HG03280 (cell line): ENCODE results near the gene PKD2L1.
"Not testable (repeated sequence)": the region's sequence is repeated elsewhere in the genome, so short reads cannot be mapped to it uniquely, and the experiment has no call there.

Experiments used
- ATAC-seq: cut with Tn5 transposase; IDR thresholded peaks from one replicate; pipeline ENCODE4 v1.9.1; 2021; ENCODE audit warnings: mild to moderate bottlenecking, moderate library complexity; ENCODE audit not compliant: unreplicated experiment

Gene PKD2L1

DNA sequence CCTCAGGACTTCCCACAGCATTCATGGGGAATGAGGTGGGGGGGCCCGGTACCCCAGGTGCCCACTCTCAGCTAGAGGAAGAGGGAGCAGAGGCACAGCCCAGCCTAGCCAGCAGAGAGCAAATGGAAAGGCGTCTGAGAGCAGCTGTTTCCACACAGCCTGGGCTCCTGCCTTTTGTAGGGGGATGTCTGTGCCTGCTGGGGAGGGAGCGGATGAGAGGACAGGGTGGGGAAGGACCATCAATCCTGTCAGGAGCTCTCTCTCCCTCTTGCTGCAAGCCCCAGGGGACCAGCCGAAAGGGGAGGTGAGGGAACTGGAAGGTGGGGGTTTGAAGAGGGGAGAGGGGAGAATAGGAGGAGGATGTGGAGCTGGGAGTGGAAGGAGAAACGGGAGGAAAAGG lies at the start of gene PKD2L1:
Gene PKD2L1, minus strand, starts transcription at position 150 of the 400 bp plus-strand sequence. Its CDS starts 125 bp downstream, at position 25.
- no peak for ATAC-seq

DNA sequence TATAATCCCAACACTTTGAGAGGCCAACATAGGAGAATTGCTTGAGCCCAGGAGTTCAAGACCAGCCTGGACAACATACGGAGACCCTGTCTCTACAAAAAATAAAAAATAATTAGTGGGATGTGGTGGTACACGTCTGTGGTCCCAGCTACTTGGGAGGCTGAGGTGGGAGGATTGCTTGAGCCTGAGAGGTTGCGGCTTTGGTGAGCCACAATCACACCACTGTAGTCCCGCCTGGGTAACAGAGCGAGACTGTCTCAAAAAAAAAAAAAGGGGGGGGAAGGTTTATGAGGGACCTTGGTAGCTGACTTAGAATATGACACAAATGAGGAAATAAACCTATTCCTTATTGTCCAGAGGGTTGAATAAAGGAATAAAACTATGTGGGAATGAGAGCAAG lies 47.8 kb upstream of the PKD2L1 start:
- ATAC-seq: no peak

DNA sequence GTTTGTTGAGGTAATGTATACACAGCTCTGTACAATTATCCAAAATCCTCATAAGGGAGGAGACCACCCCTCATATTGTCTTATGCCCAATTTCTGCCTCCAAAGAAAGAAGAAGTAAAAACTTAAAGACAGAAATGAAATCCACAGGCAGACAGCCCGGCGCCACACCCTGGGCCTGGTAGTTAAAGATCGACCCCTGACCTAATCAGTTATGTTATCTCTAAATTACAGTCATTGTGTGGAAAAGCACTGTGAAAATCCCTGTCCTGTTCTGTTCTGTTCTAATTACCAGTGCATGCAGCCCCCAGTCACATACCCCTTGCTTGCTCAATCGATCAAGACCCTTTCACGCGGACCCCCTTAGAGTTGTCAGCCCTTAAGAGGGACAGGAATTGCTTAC lies 46.6 kb upstream of the PKD2L1 start:
- not testable (repeated sequence) for ATAC-seq

DNA sequence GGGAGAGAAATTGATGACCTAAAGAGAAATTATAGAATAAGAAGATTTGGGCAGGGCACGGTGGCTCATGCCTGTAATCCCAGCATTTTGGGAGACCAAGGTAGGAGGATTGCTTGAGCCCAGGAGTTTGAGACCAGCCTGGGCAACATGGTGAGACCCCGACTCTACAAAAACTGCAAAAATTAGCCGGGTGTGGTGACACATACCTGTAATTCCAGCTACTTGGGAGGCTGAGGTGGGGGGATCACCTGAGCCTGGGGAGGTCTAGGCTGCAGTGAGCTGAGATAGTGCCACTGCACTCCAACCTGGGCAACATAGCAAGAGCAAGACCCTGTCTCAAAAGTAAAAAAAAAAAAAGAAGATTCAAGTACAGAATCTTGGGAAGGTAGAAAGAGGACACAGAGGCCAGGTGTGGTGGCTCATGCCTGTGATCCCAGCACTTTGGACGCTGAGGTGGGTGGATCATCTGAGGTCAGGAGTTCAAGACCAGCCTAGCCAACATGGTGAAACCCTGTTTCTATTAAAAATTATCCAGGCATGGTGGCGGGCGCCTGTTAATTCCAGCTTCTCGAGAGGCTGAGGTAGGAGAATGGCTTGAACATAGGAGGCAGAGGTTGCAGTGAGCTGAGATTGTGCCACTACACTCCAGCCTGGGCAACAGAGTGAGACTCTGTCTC lies 44.8 kb upstream of the PKD2L1 start:
- ATAC-seq: not testable (repeated sequence)

DNA sequence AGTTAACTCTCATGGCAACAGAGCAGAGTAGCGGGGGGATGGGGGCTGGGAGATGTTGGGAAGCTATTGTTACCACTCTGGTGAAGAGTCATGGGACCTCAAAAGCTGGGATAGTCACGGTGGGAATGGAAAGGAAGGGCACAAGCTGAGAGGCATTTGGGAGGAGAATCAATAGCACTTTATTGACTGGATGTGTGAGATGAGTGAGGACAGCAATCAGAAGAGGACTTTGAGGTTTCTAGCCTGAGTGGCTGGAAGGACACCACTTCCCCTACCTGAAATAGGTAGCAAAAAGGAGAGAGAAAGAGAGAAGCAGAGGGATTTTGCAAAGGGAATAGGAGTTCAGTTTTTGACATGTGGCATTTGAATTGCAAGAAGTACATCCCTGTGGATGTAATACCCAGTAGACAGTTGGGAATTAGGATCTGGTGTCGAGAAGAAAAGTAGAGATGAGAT lies 44.2 kb upstream of the PKD2L1 start:
- ATAC-seq: no peak

DNA sequence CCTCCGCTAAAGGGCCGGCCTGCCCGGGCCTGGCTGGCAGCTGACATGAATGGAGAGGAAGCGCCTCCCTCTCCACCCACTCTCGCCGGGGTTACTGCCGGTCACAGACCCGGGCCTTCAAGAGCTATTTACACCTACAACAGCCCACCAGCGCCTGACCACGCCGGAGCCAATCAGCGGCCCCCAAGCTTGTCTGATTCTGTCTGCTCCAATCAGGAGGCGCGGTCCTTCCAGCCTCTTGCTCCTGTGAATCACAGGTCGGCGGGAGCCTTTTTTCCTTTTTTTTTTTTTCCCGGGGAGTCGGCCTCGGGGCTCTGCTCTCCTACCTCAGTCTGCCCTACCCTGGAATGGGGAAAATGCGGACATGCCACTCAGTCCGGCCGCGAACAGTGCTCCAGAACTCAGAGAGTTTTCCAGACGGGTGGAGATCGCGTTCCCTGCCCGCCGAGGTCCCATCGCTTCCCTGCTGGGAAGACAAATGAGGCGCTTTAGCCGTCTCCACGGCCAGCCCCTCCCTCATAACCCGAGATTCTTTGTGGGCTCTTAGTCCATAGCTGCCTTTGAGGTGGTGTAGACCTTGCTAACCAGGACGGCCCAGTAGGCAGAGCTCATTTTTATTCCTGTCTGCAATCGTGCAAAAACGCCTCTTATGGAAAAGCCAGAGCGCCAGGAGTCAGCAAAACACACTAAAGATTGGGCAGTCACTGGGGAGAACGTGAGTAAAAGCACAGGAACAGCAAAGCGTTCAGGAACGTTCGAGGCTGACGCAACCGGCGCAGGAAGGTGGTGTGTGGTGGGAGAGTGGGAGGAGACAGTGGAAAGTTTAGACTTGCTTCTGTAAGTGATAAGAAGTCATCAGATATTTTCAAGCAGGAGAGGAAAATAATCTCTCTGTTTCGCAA lies 43.5 kb upstream of the PKD2L1 start:
- peak; percentile 96 for ATAC-seq

DNA sequence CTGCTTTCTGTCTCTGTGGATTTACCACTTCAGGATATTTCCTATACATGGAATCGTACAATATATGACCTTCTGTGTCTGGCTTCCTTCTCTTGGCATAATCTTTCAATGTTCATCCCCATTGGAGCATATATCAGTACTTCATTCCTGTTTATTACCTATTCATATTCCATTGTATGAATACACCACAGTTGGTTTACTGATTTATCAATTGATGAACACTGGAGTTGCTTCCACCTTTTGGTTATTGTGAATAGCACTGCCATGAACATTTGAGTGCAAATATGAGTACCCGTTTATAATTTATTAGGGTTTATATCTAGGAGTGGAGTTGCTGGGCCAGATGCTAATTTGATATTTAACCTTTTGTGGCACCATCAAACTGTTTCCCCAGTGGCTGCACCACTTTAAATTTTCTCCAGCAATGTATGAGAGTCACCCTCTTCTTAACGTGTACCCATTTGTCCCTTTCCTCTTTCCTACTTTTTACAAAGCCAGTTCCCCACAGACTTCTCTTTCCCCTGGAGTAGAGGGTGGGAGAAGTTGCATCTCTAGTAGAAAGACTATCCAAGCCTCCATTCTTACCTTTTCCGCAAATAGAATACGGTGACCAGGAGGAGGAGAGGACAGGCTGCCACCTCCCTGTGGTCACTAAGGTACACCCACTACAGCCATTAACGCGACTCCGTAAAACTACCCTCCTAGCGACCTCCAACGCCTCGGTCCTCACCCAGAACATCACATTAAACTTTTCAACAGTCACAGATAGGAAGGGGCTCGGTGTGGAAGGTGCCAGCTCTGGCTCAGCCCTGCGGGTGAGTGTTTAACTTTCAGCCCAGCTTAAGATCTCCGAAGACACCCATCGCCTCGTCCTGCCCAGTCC lies 42.6 kb upstream of the PKD2L1 start:
- no peak for ATAC-seq

DNA sequence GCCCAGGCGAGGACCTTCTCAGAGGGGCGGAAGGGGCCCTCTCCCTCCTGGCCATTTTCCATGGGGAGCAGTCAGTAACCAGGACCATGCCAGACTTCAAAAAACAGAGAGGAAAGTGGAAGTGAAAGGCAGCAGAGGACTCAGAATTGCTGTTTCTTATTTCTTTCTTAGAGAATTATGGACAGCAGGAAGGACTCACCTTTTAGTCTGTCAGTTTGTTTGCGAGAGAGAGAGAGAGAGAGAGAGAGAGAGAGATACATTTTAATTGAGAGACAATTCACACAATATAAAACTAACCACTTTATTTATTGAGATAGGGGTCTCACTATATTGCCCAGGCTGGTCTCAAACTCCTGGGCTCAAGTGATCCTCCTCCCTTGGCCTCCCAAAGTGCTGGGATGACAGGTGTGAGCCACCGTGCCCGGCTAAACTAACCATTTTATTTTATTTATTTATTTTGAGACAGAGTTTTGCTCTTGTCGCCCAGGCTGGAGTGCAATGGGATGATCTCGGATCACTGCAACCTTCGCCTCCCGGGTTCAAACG lies 41.5 kb upstream of the PKD2L1 start:
- no peak for ATAC-seq

DNA sequence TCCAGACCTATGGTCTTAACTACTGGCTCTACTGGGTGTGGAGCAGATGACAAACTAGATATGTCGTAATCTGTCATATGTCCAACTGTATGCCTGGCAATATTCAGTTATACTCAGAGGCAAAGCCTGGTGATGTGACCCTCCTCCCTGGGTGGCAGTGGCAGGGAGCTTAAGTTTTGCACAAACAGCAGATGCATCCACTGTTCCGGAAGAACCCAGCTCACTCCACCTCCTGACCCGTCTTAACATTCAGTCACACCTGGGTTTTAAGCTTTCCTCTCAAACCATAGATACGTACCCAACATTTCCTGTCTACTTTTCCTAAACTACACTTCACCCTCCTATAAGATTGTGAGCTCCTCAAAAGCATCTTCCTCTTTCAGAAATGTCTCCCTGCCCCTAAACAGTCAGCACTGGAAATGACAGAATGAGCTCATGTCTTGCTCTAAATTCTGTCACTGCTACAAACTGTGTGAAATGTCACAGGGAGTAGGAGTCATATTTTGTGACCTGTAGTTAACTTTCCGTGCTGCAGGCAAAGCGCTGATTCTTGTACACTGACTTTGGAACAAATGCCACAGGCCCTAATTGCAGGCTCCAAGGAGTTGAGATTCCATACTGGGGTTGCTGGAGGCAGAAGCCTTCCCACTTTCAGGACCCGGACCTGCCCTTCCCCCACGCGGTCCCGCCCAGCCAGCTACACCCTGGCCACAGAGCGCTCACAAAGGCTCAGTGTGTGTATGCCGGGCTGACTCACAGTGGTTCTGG lies 40.9 kb upstream of the PKD2L1 start:
- ATAC-seq: no peak

DNA sequence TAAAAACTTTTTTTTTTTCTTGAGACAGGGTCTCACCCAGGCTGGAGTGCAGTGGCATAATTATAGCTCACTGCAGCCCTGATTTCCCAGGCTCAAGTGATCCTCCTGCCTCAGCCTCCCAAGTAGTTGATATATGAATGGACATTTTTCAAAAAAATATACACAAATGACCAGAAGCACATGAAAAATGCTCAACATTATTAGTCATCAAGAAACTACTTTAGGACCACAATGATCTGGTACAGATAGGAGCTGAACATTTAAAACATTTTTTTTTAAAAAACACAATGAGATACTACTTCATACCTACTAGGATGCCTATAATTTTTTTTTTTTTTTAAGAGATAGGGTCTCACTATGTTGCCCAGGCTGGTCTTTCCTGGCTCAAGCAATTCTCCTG lies 38.7 kb upstream of the PKD2L1 start:
- no peak for ATAC-seq

DNA sequence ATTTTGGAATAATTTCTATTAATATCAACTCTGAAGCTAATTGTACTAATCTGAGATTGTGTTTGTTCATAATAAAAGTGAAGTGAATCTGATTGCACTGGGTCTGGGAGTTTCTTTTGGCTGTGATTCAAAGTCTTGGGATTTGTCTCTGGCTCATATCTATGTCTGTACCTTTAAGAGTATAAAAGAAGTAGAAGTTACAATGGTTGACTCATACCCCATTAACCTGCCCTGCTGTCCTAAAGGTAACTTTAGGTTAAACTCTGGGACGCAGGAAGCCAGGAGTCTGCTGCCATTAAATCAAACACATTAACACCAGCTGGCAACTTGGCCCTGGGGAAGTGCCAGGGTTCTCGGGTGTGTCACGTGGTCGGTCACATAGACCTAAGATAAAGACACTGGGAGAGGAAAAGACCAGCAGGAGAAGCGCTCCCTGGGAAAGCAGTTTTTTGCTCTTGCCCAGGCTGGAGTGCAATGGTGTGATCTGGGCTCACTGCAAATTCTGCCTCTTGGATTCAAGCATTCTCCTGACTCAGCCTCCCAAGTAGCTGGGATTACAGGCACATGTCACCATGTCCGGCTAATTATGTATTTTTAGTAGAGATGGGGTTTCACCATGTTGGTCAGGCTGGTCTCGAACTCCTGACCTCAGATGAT lies 34.8 kb upstream of the PKD2L1 start:
- ATAC-seq: no peak

DNA sequence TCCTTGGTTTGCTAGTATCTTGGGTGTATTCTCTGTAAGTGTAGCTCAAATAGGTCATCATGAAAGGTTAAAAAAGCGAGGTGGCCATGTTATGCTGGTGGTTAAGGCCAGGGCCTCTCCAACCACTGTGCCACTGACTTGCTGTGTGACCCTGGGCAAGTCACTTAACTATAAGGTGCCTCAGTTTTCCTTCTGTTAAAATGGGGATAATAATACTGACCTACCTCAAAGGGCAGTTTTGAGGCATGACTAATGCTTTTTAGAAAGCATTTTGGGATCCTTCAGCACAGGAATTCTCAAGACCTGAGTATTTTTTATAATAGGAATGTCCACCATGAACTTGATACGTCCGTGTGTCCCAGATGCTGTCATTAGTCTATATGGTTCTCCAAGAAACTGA lies 34.1 kb upstream of the PKD2L1 start:
- no peak for ATAC-seq

DNA sequence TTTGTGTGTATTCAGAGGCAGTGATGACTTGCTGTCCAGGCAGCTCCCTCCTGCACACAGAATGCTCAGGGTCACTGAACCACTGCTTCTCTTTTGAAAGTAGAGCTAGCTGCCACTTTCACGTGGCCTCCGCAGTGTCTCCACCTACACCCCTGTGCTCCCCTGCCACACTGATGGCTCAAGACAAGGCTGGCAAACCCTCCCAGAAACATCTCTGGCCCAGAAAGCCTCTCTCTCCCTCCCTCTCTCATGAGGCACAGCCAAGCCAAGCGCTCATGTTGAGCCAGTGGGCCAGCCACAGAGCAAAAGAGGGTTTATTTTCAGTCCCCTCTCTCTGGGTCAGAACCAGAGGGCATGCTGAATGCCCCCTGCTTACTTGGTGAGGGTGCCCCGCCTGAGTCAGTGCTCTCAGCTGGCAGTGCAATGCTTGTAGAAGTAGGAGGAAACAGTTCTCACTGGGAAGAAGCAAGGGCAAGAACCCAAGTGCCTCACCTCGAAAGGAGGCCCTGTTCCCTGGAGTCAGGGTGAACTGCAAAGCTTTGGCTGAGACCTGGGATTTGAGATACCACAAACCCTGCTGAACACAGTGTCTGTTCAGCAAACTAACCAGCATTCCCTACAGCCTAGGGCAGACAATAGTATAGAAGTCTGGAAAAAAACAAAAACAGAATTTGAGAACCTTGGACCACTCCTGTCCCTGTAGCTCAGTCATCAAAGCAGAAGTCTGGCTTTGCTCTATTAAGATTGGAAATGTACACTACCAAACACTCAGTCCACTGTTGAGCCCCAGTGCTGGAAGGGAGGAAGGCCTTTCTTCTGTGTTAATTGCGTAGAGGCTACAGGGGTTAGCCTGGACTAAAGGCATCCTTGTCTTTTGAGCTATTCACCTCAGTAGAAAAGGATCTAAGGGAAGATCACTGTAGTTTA lies 32.8 kb upstream of the PKD2L1 start:
- ATAC-seq: no peak

DNA sequence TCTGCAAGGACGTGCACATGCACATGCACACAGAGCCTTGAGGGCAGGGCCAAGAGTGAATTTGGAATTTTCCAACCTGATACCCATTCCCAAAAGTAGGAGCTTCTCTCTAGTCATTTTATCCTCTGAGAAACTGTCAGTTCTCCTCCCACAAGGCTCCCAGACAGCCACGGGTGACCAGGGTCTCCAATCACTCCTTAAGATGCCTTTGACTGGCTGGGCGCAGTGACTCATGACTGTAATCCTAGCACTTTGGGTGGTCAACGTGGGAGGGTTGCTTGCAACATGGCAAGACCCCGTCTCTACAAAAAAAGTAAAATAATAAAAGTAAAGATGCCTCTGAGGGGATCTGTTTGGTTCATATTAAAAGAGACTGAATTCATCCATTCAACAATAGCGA lies 30.2 kb upstream of the PKD2L1 start:
- ATAC-seq: no peak

DNA sequence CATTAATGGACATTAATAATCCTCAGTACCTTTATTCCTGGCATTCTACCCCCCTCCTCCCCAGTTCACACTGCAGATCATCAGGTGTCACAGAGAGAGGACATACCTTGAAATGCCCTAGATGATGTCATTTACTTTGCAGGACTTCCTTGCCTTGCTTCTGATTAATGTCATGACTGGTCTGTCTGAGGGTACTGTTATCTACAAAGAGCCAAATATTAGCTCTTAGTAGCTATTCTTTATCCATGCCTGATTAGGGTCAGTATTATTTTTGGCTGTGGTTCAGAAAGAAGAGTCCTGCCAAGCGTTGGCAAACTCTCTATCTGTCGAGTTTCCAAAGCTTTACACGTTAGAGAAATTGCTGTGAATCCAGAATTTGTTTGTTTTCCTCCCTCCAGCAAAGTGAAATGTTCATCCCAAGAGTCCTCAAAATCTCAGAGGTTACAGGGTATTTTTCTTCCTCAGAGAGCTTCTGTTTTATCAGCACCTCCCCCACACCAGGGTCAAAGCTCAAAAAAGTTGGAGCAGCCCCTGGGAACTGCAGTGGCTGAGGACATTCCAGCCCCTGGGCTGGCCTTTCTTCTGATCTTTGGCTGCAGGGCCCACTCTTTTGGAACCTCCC lies 29.6 kb upstream of the PKD2L1 start:
- ATAC-seq: no peak

DNA sequence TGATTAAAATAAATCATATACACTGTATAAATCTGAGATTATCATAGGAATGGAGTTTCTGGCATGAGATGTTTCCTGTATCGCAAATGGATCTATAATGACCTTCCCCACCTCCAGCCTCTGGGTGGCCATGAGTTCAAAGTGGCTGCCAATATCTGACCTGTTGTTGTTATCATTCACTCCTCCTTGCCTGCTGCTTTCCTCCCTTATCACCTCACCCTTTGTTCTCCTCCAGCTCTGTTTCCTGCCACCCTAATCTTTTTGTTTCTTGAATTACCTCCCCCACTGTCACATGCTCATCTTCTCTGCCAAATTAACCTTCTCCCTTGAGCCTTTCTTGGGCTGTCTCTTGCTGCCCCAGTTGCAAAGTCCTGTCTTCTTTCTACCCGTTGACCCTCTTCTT lies 29.0 kb upstream of the PKD2L1 start:
- ATAC-seq: no peak

DNA sequence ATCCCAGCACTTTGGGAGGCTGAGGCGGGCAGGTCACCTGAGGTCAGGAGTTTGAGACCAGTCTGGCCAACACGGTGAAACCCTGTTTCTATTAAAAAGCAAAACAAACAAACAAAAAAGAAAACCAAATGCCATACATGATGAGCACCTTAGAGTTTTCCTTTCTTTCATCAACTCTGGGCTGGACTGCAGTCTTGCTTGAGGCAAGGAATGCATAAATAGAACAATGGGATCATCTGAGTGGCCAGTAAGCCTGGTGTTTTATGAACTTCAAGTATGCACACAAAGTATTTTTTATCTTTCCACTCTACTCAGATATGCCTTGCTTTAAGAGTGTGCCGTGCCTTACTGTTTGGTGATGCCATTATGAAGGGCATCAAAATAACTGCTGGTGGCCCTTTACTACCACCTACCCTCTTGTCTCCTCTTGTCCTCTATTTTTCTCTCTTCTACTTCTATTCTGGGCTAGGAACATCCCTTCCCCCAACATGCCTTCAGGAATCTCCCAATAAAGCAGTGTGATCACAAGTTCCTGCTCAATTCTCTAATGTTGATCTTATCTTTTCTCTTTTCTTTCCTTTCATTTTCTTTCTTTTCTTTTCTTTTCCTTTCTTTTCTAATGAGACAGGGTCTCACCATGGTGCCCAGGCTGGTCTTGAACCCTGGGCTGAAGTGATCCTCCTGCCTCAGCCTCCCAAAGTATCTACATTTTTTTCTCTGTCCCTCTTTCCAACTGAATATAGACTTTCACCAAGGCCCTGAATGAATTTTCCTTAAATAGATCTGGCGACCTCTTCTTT lies 27.2 kb upstream of the PKD2L1 start:
- ATAC-seq: no peak
